G401.6 (cell line): ENCODE data around the gene RGS17.

Source experiments
- FAIRE-seq: peaks from 2 replicates; lab custom pipeline; 2012; peaks lifted over from hg19 to GRCh38; lab: Jason Lieb, UNC

The RGS17 gene

GRCh38 chr6:153083869-153084268 lies 47.2 kb downstream of the RGS17 start:
- FAIRE-seq = no peak

- FAIRE-seq = no peak
Measured at GRCh38 chr6:153081914-153082313, 49.2 kb downstream of the RGS17 start.

- no peak for FAIRE-seq
Measured at GRCh38 chr6:153076431-153076830, 54.7 kb downstream of the RGS17 start.

GRCh38 chr6:153074761-153075160 lies 56.3 kb downstream of the RGS17 start:
- no peak for FAIRE-seq

- FAIRE-seq = no peak
Measured at GRCh38 chr6:153073841-153074240, 57.2 kb downstream of the RGS17 start.

GRCh38 chr6:153070756-153071155 lies 60.3 kb downstream of the RGS17 start:
- no peak for FAIRE-seq

- FAIRE-seq = no peak
Measured at GRCh38 chr6:153069897-153070296, 61.2 kb downstream of the RGS17 start.

- FAIRE-seq = no peak
Measured at GRCh38 chr6:153065222-153065621, 65.9 kb downstream of the RGS17 start.

GRCh38 chr6:153063936-153064335 lies 67.1 kb downstream of the RGS17 start:
- no peak for FAIRE-seq

GRCh38 chr6:153062516-153062915 lies 68.6 kb downstream of the RGS17 start:
- no peak for FAIRE-seq

GRCh38 chr6:153059757-153060156 lies 71.3 kb downstream of the RGS17 start:
- FAIRE-seq = no peak

- FAIRE-seq = no peak
Measured at GRCh38 chr6:153059311-153059710, 71.8 kb downstream of the RGS17 start.

GRCh38 chr6:153058909-153059308 lies 72.2 kb downstream of the RGS17 start:
- FAIRE-seq = no peak

- FAIRE-seq = no peak
Measured at GRCh38 chr6:153058291-153058690, 72.8 kb downstream of the RGS17 start.

GRCh38 chr6:153056308-153056707 lies 74.8 kb downstream of the RGS17 start:
- FAIRE-seq = no peak

- no peak for FAIRE-seq
Measured at GRCh38 chr6:153051801-153052200, 79.3 kb downstream of the RGS17 start.

GRCh38 chr6:153048631-153049030 lies 82.5 kb downstream of the RGS17 start:
- no peak for FAIRE-seq

- FAIRE-seq = no peak
Measured at GRCh38 chr6:153047386-153047785, 83.7 kb downstream of the RGS17 start.

GRCh38 chr6:153045271-153045670 lies 85.8 kb downstream of the RGS17 start:
- no peak for FAIRE-seq

- FAIRE-seq = no peak
Measured at GRCh38 chr6:153044295-153044694, 86.8 kb downstream of the RGS17 start.

- FAIRE-seq = no peak
Measured at GRCh38 chr6:153043719-153044118, 87.4 kb downstream of the RGS17 start.

- FAIRE-seq = no peak
Measured at GRCh38 chr6:153038378-153039057, 92.6 kb downstream of the RGS17 start.

- no peak for FAIRE-seq
Measured at GRCh38 chr6:153034139-153034538, 96.9 kb downstream of the RGS17 start.

- FAIRE-seq = peak; percentile 92
Measured at GRCh38 chr6:153032255-153032882, 98.7 kb downstream of the RGS17 start.
